OCI-LY7 (cell line): ENCODE data around the gene ETV1.

ENCODE experiments used
- EZH2phosphoT487 ChIP-seq: fragments of 200-600 bp; sonication (generic); IDR thresholded peaks from 2 replicates; pipeline ENCODE4 v1.6.1; 2018; ENCODE audit warnings: low read depth, borderline replicate concordance, mild to moderate bottlenecking, mixed run types, antibody characterized with exemption, low read length, moderate library complexity, mixed read lengths
- TF ChIP-seq, protein P1 (sequence below): fragments of 200-600 bp; sonication (generic); conservative IDR thresholded peaks from 2 replicates; pipeline ENCODE4 v1.5.1; 2014; ENCODE audit warnings: mild to moderate bottlenecking, antibody characterized with exemption, low read length, moderate library complexity, mixed read lengths

GRCh38 chr7:13882051-13882450 is 107.4 kb downstream of the ETV1 start:
- TF ChIP-seq, protein P1, sequence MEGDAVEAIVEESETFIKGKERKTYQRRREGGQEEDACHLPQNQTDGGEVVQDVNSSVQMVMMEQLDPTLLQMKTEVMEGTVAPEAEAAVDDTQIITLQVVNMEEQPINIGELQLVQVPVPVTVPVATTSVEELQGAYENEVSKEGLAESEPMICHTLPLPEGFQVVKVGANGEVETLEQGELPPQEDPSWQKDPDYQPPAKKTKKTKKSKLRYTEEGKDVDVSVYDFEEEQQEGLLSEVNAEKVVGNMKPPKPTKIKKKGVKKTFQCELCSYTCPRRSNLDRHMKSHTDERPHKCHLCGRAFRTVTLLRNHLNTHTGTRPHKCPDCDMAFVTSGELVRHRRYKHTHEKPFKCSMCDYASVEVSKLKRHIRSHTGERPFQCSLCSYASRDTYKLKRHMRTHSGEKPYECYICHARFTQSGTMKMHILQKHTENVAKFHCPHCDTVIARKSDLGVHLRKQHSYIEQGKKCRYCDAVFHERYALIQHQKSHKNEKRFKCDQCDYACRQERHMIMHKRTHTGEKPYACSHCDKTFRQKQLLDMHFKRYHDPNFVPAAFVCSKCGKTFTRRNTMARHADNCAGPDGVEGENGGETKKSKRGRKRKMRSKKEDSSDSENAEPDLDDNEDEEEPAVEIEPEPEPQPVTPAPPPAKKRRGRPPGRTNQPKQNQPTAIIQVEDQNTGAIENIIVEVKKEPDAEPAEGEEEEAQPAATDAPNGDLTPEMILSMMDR, result no peak
- TF ChIP-seq EZH2phosphoT487, result no peak
